Measurements from ENCODE around the gene MGARP. TPM values are rescaled to one million over a fixed set of nuclear protein-coding genes. Genes with fewer than 3 reads are reported as not detected.

Gene MGARP
- total RNA-seq, 1 experiment from 2014 or later, result 0.22 TPM

- TF ChIP-seq REST (IDR thresholded peaks at IDR 0.05; ENCODE audit: low read depth), result no peak
- TF ChIP-seq FOSL1 (IDR thresholded peaks at IDR 0.05; ENCODE audit: low read depth), result no peak
- no peak for TF ChIP-seq YY1 (IDR thresholded peaks at IDR 0.05; ENCODE audit: extremely low read depth, insufficient replicate concordance, low read depth, low read length)
- TF ChIP-seq ZBTB33 (IDR thresholded peaks at IDR 0.05; ENCODE audit: extremely low read depth, insufficient replicate concordance, low read length), result no peak
- no peak for TF ChIP-seq CTCF (IDR thresholded peaks at IDR 0.05 in 2 of 3, conservative IDR thresholded peaks at IDR 0.05 in 1 of 3; ENCODE audit: borderline replicate concordance in 1 of 3, insufficient read depth in 1 of 3, low read depth in 2 of 3, low read length in 2 of 3)
- TF ChIP-seq EZH2 (IDR thresholded peaks at IDR 0.05), result no peak
- no peak for TF ChIP-seq ZNF274 (IDR thresholded peaks at IDR 0.05; ENCODE audit: low read depth, low read length)
- TF ChIP-seq ATF3 (IDR thresholded peaks at IDR 0.05), result no peak
- TF ChIP-seq CBX3 (IDR thresholded peaks at IDR 0.05; ENCODE audit: low read depth), result no peak
- TF ChIP-seq POLR2AphosphoS5 (IDR thresholded peaks at IDR 0.05; ENCODE audit: low read depth, low read length), result no peak
- no peak for TF ChIP-seq SP1 (IDR thresholded peaks at IDR 0.05; ENCODE audit: low read depth)
- no peak for TF ChIP-seq EGR1 (IDR thresholded peaks at IDR 0.05; ENCODE audit: low read depth)
- TF ChIP-seq ZFX (IDR thresholded peaks at IDR 0.05), result no peak
- intact Hi-C loops (cut with micrococcal nuclease), result no loop called here
- Histone ChIP-seq H3K4me1 (ENCODE audit: control insufficient read depth in 1 of 2, insufficient read depth in 2 of 2, low read length in 2 of 2) (peaks cover 6 to 25% of the 10 kb centered on the region in 2 experiments; a peak in 3 of 4 replicates), H4K20me1 (ENCODE audit: insufficient read depth) (no peaks in the 10 kb centered on the region), H3K9me2 (ENCODE audit: insufficient read depth) (no peaks in the 10 kb centered on the region), H3K9ac (ENCODE audit: low read length) (no peak overlapping the region), H3K27ac (ENCODE audit: low read depth, low read length) (no peak overlapping the region), H3K4me3 (replicated peaks in 1 of 2; ENCODE audit: low read depth in 1 of 2, low read length in 2 of 2) (no peak overlapping the region), H3K27me3 (ENCODE audit: insufficient read depth, low read length) (no peaks in the 10 kb centered on the region), H3K36me3 (ENCODE audit: control insufficient read depth in 1 of 2, insufficient read depth in 2 of 2, low read length in 2 of 2) (no peaks in the 10 kb centered on the region), H3K79me2 (ENCODE audit: insufficient read depth, low read length) (no peaks in the 10 kb centered on the region), H2AFZ (ENCODE audit: low read depth, low read length, poor library complexity, severe bottlenecking) (peak overlapping the region; percentile 84), H3K4me2 (ENCODE audit: low read length) (no peak overlapping the region), H3K9me3 (ENCODE audit: control insufficient read depth in 1 of 2, insufficient read depth in 1 of 2, low read depth in 1 of 2, low read length in 2 of 2) (no peaks in the 10 kb centered on the region)
- no peak for DNase-seq (ENCODE audit: low read depth, low spot score)
- ChIA-PET POLR2A (no interaction called here), RAD21 (ENCODE audit: low non-redundant PET in 1 of 2, low total read pairs in 2 of 2, uncharacterized antibody in 2 of 2, unreplicated experiment in 2 of 2) (no interaction called here), CTCF (no interaction called here)
- no TSS peak for BruUV-seq (replicated peaks)
- no peak for ATAC-seq
Observed at GRCh38 chr4:139246166-139246565, 33.9 kb downstream of the MGARP start.

Data from HCT116 (cell line).